Hindlimb muscle (tissue), 1 donor: ENCODE measurements around the gene AMIGO1. TPM values are rescaled to one million over a fixed set of nuclear protein-coding genes. Genes with fewer than 3 reads are reported as not detected.
A peak's percentile ranks its signal among the peaks of the same experiment; 100 is the strongest.

Source experiments
- DNase-seq: peaks from one replicate; pipeline ENCODE4 v3.0.0-alpha.2; 2013
- polyA plus RNA-seq: library from polyadenylated mRNA; unstranded; fragments of 120-200 nt; gene quantifications from one replicate; pipeline ENCODE4 v1.2.1, GENCODE V29; 2013; ENCODE audit not compliant: insufficient read length

AMIGO1 gene
- polyA plus RNA-seq, 1 donor = 14.8 TPM

GRCh38 chr1:109502364-109502851, 7.1 kb downstream of the AMIGO1 start:
- DNase-seq = no peak

- DNase-seq = no peak
Measured at GRCh38 chr1:109501644-109502363, 7.7 kb downstream of the AMIGO1 start.

- no peak for DNase-seq
Measured at GRCh38 chr1:109500941-109501381, 8.6 kb downstream of the AMIGO1 start.

- no peak for DNase-seq
Measured at GRCh38 chr1:109499661-109500536, 9.6 kb downstream of the AMIGO1 start.

DNA sequence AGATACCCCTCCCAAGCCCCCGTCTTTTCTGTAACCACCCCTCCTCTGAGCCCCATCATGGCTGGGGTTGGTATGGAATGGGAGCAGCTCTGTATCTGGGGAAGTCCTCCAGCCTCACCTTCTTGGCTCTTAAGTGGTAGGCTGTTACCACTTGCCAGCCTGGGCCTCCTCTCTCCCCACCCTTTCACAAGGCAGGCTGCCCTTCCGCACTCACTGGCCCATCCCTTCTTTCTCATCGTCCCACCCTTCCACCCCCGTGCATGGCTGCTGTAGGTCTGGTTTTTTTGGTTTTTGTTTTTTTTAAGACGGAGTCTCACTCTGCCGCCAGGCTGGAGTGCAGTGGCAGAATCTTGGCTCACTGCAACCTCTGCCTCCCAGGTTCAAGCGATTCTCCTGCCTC, 10.4 kb downstream of the AMIGO1 start:
- no peak for DNase-seq

DNA sequence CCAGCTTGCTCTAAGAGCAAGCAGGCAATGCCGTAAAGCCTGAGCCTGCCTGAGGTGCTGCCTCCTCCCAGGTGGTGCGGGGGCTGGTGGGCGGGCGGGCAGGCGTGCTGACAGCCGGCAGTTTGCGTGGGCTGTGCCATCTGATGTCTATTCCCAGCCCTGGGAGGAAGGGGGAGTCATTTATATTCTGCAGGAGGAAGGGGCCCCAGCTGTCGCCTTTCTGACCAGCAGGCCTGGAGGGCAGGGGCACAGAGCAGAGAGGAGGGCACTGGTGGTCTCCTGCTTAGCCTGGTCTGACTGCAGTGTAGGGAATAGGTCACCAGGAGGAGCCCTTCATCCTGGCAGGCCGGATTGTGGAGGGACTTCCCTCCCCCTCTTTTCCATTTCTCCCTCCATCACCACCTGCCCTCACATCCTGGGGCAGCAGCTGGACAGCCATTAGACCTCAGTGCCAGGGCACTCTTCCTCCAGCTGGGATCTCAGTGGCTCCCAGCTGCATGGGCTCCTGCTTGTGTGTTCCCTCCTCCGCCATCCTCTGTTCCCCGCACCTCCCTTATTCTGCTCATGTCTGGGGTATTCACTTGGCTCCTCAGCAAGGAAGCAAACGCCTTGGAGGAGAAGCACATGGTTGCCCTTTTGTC, 11.2 kb downstream of the AMIGO1 start:
- DNase-seq = no peak

- DNase-seq = no peak
Measured at GRCh38 chr1:109497449-109498160, 11.9 kb downstream of the AMIGO1 start.

DNA sequence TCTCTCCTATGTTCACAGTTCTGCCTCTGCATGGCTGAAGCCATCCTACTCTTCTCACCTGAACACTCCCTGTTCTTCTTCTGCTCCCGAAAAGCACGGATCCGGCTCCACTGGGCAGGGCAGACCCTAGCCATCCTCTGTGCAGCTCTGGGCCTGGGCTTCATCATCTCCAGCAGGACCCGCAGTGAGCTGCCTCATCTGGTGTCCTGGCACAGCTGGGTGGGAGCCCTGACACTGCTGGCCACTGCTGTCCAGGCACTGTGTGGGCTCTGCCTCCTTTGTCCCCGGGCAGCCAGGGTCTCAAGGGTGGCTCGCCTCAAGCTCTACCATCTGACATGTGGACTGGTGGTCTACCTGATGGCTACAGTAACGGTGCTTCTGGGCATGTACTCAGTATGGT, 13.8 kb downstream of the AMIGO1 start:
- no peak for DNase-seq

DNA sequence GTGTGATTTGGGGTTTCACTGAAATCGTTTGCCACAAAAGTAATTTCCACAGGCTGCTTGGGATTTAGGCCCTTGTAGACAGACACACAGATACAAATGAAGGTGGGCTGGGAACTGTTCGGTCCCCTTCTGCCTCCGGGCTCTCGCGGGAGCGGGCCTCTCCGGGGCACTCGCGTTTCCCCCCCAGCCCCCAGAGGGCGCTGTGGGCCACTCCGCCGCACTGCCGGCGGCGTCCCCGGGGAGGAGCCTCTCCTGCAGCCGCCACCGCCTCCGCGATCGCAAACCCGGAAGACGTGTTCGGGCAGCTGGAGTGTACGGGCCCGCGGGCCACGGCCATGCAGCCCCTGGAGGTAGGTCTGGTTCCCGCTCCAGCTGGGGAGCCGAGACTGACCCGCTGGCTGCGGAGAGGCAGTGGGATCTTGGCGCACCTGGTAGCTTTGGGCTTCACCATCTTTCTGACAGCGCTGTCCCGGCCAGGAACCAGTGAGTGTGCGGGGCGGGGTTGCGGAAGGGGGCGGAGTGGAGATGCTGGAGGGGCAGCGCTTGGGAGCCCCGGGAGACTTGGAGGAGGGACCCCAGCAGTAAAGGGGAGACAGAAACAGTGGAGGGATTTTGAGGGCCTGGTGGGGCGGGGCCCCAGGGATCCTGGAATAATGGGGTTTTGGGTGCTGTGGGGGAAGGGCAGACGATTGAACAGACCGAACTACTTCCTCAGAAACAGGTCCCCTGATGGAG, 15.6 kb downstream of the AMIGO1 start, which contains the start of gene CYB561D1:
Gene CYB561D1 (plus strand): TSS at position 290 of the 735 bp plus-strand sequence. CDS start 46 bp downstream, at position 336.
- DNase-seq = peak; percentile 90

- no peak for DNase-seq
Measured at GRCh38 chr1:109493227-109493626, 16.3 kb downstream of the AMIGO1 start.

- no peak for DNase-seq
Measured at GRCh38 chr1:109492779-109493178, 16.7 kb downstream of the AMIGO1 start.

DNA sequence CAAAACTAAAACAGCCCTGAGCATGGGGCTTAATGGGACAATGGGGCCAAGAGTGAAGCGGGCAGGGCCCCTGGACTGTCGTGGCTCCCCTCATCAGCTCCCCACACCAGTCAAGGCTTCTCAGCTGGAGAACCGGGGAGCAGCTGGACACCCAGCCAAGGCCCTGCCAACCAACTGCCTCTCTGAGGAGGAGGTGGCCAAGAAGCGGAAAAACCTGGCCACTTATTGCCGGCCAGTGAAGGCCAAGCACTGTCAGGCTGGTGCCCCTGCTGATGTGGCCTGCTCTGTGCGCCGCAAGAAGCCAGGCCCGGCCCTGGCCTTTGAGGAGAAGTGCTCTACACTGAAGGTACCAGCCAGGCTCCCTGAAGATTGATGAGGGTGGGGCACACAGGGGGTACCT, 18.2 kb downstream of the AMIGO1 start:
- no peak for DNase-seq

DNA sequence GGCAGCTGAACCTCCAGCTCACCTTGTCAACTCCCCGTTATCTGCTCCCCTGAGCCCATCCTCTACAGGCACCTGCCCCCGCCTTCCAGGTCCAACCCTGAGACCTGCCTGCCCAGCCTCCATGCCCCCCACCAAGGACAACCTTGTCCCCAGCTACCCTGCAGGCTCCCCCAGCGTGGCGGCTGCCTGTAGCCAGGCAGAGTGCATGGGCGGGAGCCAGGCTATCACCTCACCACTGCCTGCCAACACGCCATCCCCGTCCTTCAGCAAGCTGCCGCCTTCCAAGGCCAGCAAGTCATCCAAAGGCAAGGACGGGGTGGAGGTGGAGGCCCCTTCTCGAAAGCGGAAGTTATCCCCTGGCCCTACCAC, 18.6 kb downstream of the AMIGO1 start:
- no peak for DNase-seq

- peak; percentile 68 for DNase-seq
Measured at GRCh38 chr1:109490029-109490933, 19.2 kb downstream of the AMIGO1 start.

GRCh38 chr1:109488696-109489095, 20.8 kb downstream of the AMIGO1 start:
- no peak for DNase-seq

DNA sequence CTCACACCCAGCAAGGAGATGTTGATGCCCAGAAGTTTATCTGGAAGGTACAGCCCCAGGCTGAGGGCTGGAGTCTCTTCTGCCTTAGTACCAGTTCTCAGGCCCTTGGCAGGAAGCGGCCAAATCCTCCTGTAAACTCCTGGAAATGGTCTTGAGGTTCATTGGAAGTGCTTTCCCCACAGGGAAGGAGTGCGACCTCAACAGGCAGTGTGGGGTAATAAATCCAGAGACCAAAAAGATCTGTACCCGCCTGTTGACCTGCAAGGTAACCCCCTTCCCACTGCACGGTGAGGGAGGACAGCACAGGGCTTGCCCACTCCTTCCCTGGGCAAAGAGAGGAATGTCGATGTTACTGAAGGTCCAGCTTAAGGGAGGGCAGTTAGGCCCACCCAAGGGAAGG, 21.3 kb downstream of the AMIGO1 start:
- no peak for DNase-seq

- DNase-seq = no peak
Measured at GRCh38 chr1:109487261-109487660, 22.3 kb downstream of the AMIGO1 start.

DNA sequence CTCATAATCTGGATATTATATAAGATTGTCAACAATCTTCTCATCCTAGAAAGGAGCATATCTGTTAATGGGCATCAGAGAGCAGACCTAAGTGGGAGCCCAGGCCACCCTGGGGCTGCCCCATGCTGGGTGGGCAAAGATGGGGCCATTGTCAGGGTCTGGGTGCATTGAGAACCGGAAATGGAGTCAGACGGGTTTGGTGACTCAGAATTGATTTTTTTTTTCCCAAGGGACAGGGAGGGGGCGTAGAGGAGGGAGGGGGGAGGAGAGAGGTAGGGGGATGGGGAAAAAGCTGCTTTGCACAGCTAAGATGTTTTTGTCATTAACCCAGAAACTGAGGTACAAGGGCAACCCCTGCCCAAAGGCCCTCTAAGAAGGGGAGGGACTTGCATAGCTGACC, 24.5 kb downstream of the AMIGO1 start:
- DNase-seq = no peak

DNA sequence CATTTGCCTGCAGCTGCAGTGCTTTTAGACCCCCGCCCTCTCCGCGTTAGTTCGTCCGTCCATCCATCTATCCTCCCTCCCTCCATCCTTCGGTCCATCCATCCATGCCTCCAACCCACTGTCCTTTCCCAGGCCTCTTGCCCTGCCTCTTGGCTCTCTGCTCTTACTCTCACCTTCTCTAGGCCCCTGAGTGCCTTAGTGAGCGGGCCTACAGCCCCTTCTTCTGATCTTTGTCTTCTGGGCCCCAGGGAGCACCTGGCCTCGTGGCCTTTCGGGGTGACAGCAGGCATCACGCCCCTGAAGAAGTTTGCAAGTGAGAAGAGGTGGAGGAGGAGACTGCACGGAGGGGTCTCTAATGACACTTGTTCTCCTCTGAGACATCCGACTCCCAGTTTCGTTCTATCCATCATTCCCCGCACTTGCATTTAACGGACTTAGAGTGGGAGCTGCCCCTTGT, 25.0 kb downstream of the AMIGO1 start:
- no peak for DNase-seq
